ENCODE measurements around the gene WFDC1.

WFDC1 gene

GRCh38 chr16:84370723-84371552 lies 76.3 kb downstream of the WFDC1 start:
- TF ChIP-seq CTCF (IDR thresholded peaks at IDR 0.05; ENCODE audit: insufficient read depth, low read length, poor library complexity, severe bottlenecking) = no peak
- Histone ChIP-seq H3K4me3 (replicated peaks; ENCODE audit: low read depth, low read length) (no peak overlapping the region), H3K36me3 (ENCODE audit: control insufficient read depth, insufficient read depth, low read length) (no peaks in the 10 kb centered on the region), H3K27me3 (replicated peaks; ENCODE audit: control insufficient read depth, insufficient read depth, low read length) (peaks cover 2% of the 10 kb centered on the region)
- no peak for DNase-seq (ENCODE audit: extremely low read depth, insufficient read length)

GRCh38 chr16:84371553-84371865 lies 76.8 kb downstream of the WFDC1 start:
- H3K4me3 ChIP-seq (replicated peaks; ENCODE audit: low read depth, low read length) = no peak overlapping the region
- no peak for DNase-seq (ENCODE audit: extremely low read depth, insufficient read length)
- H3K27me3 ChIP-seq (replicated peaks; ENCODE audit: control insufficient read depth, insufficient read depth, low read length) = peaks cover 2% of the 10 kb centered on the region
- no peaks in the 10 kb centered on the region for H3K36me3 ChIP-seq (ENCODE audit: control insufficient read depth, insufficient read depth, low read length)
- no peak for TF ChIP-seq CTCF (IDR thresholded peaks at IDR 0.05; ENCODE audit: insufficient read depth, low read length, poor library complexity, severe bottlenecking)

- Histone ChIP-seq H3K27me3 (replicated peaks; ENCODE audit: control insufficient read depth, insufficient read depth, low read length) (no peaks in the 10 kb centered on the region; the same call in none of the 2 replicates), H3K4me3 (replicated peaks; ENCODE audit: low read depth, low read length) (no peak overlapping the region), H3K36me3 (ENCODE audit: control insufficient read depth, insufficient read depth, low read length) (no peaks in the 10 kb centered on the region)
- no peak for TF ChIP-seq CTCF (IDR thresholded peaks at IDR 0.05; ENCODE audit: insufficient read depth, low read length, poor library complexity, severe bottlenecking)
- DNase-seq (ENCODE audit: extremely low read depth, insufficient read length) = no peak
Observed at GRCh38 chr16:84373907-84374489, 79.3 kb downstream of the WFDC1 start.

GRCh38 chr16:84378099-84378498 lies 83.4 kb downstream of the WFDC1 start:
- no peak overlapping the region for H3K4me3 ChIP-seq (replicated peaks; ENCODE audit: low read depth, low read length)
- H3K36me3 ChIP-seq (ENCODE audit: control insufficient read depth, insufficient read depth, low read length) = no peaks in the 10 kb centered on the region
- DNase-seq (ENCODE audit: extremely low read depth, insufficient read length) = no peak
- no peak for TF ChIP-seq CTCF (IDR thresholded peaks at IDR 0.05; ENCODE audit: insufficient read depth, low read length, poor library complexity, severe bottlenecking)
- H3K27me3 ChIP-seq (replicated peaks; ENCODE audit: control insufficient read depth, insufficient read depth, low read length) = no peaks in the 10 kb centered on the region; the same call in 1 of the 2 replicates

GRCh38 chr16:84378567-84378966 lies 83.9 kb downstream of the WFDC1 start:
- H3K36me3 ChIP-seq (ENCODE audit: control insufficient read depth, insufficient read depth, low read length) = no peaks in the 10 kb centered on the region
- H3K4me3 ChIP-seq (replicated peaks; ENCODE audit: low read depth, low read length) = no peak overlapping the region
- H3K27me3 ChIP-seq (replicated peaks; ENCODE audit: control insufficient read depth, insufficient read depth, low read length) = no peaks in the 10 kb centered on the region; the same call in 1 of the 2 replicates
- no peak for DNase-seq (ENCODE audit: extremely low read depth, insufficient read length)
- no peak for TF ChIP-seq CTCF (IDR thresholded peaks at IDR 0.05; ENCODE audit: insufficient read depth, low read length, poor library complexity, severe bottlenecking)

All from GM06990 (cell line).